LNCaP clone FGC (cell line): ENCODE measurements around the gene SLC22A12.

Source experiments
- DNase-seq: peaks from one replicate; pipeline ENCODE4 v3.0.0-alpha.2; 2011; ENCODE audit warnings: low read depth
- H3K4me3 ChIP-seq: 2 replicates; pipeline ENCODE4 v1.5.1; 2011; ENCODE audit warnings: mild to moderate bottlenecking, low read depth, low read length, control low read depth
- TF ChIP-seq, protein P1 (sequence below): IDR thresholded peaks from 2 replicates; pipeline ENCODE4 v1.5.1; 2012; ENCODE audit warnings: mild to moderate bottlenecking; ENCODE audit not compliant: control insufficient read depth, insufficient read depth; ENCODE audit errors: extremely low read depth

SLC22A12 gene

DNA sequence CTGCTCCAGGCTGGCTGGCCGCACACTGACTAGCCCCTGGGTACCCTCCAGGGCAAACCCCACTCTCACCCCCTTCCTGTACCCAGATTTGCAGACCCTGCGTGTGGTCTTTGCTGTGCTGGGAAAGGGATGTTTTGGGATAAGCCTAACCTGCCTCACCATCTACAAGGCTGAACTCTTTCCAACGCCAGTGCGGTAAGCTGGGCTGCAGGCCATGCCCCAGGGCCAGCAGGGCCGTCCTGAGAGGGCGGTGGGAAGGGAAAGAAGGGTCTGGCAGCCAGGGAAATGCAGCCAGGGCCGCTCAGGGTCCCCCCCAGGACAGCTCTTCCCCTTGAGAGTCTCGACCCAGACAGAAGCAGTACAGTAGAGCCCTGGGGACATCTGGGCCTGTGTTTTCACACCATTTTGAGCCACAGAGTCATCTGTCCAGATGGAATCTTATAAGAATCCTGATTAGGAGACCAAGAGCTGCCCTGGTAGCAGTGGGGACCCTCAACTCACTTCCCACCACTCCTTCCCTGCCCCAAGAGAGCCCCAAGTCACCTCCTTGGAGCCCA is 22.4 kb upstream of the SLC22A12 start:
- no peak overlapping the region for H3K4me3 ChIP-seq
- no peak for DNase-seq
- TF ChIP-seq, protein P1, sequence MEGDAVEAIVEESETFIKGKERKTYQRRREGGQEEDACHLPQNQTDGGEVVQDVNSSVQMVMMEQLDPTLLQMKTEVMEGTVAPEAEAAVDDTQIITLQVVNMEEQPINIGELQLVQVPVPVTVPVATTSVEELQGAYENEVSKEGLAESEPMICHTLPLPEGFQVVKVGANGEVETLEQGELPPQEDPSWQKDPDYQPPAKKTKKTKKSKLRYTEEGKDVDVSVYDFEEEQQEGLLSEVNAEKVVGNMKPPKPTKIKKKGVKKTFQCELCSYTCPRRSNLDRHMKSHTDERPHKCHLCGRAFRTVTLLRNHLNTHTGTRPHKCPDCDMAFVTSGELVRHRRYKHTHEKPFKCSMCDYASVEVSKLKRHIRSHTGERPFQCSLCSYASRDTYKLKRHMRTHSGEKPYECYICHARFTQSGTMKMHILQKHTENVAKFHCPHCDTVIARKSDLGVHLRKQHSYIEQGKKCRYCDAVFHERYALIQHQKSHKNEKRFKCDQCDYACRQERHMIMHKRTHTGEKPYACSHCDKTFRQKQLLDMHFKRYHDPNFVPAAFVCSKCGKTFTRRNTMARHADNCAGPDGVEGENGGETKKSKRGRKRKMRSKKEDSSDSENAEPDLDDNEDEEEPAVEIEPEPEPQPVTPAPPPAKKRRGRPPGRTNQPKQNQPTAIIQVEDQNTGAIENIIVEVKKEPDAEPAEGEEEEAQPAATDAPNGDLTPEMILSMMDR = no peak

DNA sequence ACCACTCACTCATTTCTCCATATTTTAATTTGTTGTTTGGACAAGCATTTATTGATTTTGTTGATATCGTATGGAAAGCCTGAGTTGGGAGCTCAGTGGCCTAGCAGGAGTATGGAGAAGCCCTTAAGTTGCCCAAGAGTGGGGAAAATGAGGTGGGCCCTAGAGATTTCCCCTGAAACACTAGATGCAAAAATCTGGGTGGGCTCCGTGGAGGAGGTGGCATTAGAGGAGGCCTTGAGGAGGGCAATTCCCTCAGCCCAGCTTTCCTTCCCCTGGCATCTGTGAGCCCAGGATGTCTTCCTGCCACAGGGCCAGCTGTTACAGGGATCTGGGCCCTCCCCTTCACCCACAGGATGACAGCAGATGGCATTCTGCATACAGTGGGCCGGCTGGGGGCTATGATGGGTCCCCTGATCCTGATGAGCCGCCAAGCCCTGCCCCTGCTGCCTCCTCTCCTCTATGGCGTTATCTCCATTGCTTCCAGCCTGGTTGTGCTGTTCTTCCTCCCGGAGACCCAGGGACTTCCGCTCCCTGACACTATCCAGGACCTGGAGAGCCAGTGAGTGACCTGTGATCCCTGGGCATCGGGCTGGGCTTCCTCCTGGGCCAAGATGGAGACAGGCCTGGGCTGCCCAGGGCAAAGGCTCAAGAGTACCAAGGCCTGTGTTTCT is 21.6 kb upstream of the SLC22A12 start:
- TF ChIP-seq, protein P1 = no peak
- DNase-seq = no peak
- no peak overlapping the region for H3K4me3 ChIP-seq

DNA sequence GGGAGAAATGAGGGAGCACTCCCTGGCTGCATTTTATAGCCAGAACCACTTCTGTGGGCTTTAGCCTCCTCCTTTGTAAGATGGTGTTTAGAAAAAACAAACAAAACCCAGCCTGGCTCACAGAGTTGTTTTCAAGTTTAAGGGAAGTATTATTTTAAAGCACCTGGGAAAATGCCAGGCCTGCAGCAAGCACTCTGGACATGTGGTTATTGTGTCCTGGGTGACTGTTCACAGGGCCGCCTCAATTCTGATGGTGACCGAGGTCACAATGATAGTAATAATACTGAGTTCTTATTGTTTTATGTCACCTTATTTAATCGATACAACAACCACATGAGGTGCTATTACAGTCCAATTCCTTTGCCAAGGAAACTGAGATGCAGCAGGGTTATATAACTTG is 20.7 kb upstream of the SLC22A12 start:
- TF ChIP-seq, protein P1 = no peak
- no peak overlapping the region for H3K4me3 ChIP-seq
- no peak for DNase-seq

GRCh38 chr11:64571050-64571409 is 20.0 kb upstream of the SLC22A12 start:
- no peak overlapping the region for H3K4me3 ChIP-seq
- DNase-seq = no peak
- TF ChIP-seq, protein P1 = no peak

- DNase-seq = no peak
- H3K4me3 ChIP-seq = no peak overlapping the region
- TF ChIP-seq, protein P1 = no peak
These were observed 19.5 kb upstream of the SLC22A12 start for GRCh38 chr11:64571410-64572091.

DNA sequence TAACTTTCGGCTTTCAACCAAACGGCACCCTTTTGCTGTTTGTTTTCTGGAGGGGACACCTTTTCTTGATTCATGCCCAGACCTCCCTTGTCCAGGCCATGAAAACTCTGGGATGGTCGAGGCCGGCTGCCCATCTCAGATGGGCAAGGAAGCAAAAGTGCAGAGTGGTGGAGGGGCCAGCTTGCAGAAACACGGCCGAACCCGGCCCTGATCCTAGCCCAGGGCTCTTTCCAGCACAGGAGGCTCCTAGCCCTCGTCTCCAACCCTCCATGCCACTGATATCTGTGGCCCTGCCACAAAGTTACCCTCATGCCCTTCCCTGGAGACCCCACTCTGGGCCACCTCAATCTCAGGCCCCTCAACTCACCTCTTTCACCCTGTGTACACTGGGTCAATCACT is 18.9 kb upstream of the SLC22A12 start:
- no peak for DNase-seq
- TF ChIP-seq, protein P1 = no peak
- no peak overlapping the region for H3K4me3 ChIP-seq
